Mesendoderm (in vitro differentiated cells): Measurements from ENCODE around the gene EEF2K.
A peak's percentile ranks its signal among the peaks of the same experiment; 100 is the strongest.

ENCODE experiments used
- DNase-seq: peaks from one replicate; pipeline ENCODE4 v3.0.0; 2013
- H2AK5ac ChIP-seq: 2 replicates; pipeline ENCODE4 v1.6.1; 2013; ENCODE audit warnings: low read length, inconsistent platforms
- H2BK120ac ChIP-seq: 2 replicates; pipeline ENCODE4 v1.6.1; 2013; ENCODE audit warnings: low read depth, mild to moderate bottlenecking, low read length, moderate library complexity, mixed read lengths
- H2BK15ac ChIP-seq: replicated peaks from 2 replicates; pipeline ENCODE4 v1.6.1; 2013; ENCODE audit warnings: low read depth, mild to moderate bottlenecking, moderate library complexity
- H2BK5ac ChIP-seq: 2 replicates; pipeline ENCODE4 v1.6.1; 2013; ENCODE audit warnings: low read length, inconsistent platforms
- H3K18ac ChIP-seq: 2 replicates; pipeline ENCODE4 v1.6.1; 2013; ENCODE audit warnings: mild to moderate bottlenecking, low read length, mixed read lengths
- H3K23ac ChIP-seq: one replicate; pipeline ENCODE4 v1.6.1; 2013; ENCODE audit warnings: low read length
- H3K27ac ChIP-seq: 2 replicates; pipeline ENCODE4 v1.5.1; 2013; ENCODE audit warnings: low read depth, mild to moderate bottlenecking, inconsistent platforms, low read length, moderate library complexity
- H3K27me3 ChIP-seq: 2 replicates; pipeline ENCODE4 v1.6.1; 2013; ENCODE audit warnings: low read length, control low read depth, mild to moderate bottlenecking, inconsistent platforms; ENCODE audit not compliant: insufficient read depth, poor library complexity
- H3K36me3 ChIP-seq: 2 replicates; pipeline ENCODE4 v1.6.1; 2013; ENCODE audit warnings: low read length, inconsistent platforms; ENCODE audit not compliant: control insufficient read depth, insufficient read depth
- H3K4ac ChIP-seq: one replicate; pipeline ENCODE4 v1.6.1; 2013; ENCODE audit warnings: low read depth, mild to moderate bottlenecking, low read length, moderate library complexity
- H3K4me1 ChIP-seq: 2 replicates; pipeline ENCODE4 v1.6.1; 2013; ENCODE audit warnings: low read depth, low read length, inconsistent platforms; ENCODE audit not compliant: control insufficient read depth
- H3K4me2 ChIP-seq: 2 replicates; pipeline ENCODE4 v1.6.1; 2013; ENCODE audit warnings: low read length
- H3K4me3 ChIP-seq: 2 replicates; pipeline ENCODE4 v1.5.1; 2013; ENCODE audit warnings: mild to moderate bottlenecking, low read length
- H3K56ac ChIP-seq: one replicate; pipeline ENCODE4 v1.6.1; 2013; ENCODE audit warnings: low read length
- H3K79me1 ChIP-seq: 2 replicates; pipeline ENCODE4 v1.6.1; 2013; ENCODE audit warnings: low read length, inconsistent platforms
- H3K79me2 ChIP-seq: 2 replicates; pipeline ENCODE4 v1.6.1; 2013; ENCODE audit warnings: mild to moderate bottlenecking, low read length; ENCODE audit not compliant: control insufficient read depth, insufficient read depth
- H3K9ac ChIP-seq: 2 replicates; pipeline ENCODE4 v1.6.1; 2013; ENCODE audit warnings: low read length, inconsistent platforms
- H4K5ac ChIP-seq: one replicate; pipeline ENCODE4 v1.6.1; 2013; ENCODE audit warnings: low read length
- H4K8ac ChIP-seq: one replicate; pipeline ENCODE4 v1.6.1; 2013; ENCODE audit warnings: low read depth, mild to moderate bottlenecking, control low read depth, low read length, moderate library complexity
- WGBS: extraction: QIAGEN DNeasy Blood & Tissue Kit; methylation state at CpG from one replicate; pipeline ENCODE4 v1.1.7; 2013; ENCODE audit warnings: low lambda C conversion rate, missing lambda C conversion rate; ENCODE audit not compliant: insufficient coverage; ENCODE audit errors: extremely low coverage; 5-methylcytosine and 5-hydroxymethylcytosine counted together

Gene EEF2K

GRCh38 chr16:22177968-22178930 lies 27.8 kb upstream of the EEF2K start:
- Histone ChIP-seq H3K36me3 (no peaks in the 10 kb centered on the region), H3K79me1 (no peaks in the 10 kb centered on the region), H2AK5ac (no peak overlapping the region), H3K56ac (no peak overlapping the region), H3K18ac (no peak overlapping the region), H3K23ac (no peak overlapping the region), H3K9ac (no peak overlapping the region), H3K4me3 (no peak overlapping the region), H4K8ac (no peak overlapping the region), H3K79me2 (no peaks in the 10 kb centered on the region), H2BK15ac (no peak overlapping the region), H2BK5ac (no peak overlapping the region), H2BK120ac (no peak overlapping the region), H3K4me2 (no peak overlapping the region), H3K4ac (no peak overlapping the region), H3K27ac (no peak overlapping the region), H3K27me3 (no peaks in the 10 kb centered on the region), H3K4me1 (no peaks in the 10 kb centered on the region), H4K5ac (no peak overlapping the region)
- no peak for DNase-seq
- no CpG with 5 or more reads among the region's 18 CpGs for whole genome bisulfite sequencing

GRCh38 chr16:22181426-22181825 lies 24.7 kb upstream of the EEF2K start:
- no peak overlapping the region for H3K23ac ChIP-seq
- DNase-seq, result no peak
- H4K5ac ChIP-seq, result no peak overlapping the region
- no peak overlapping the region for H3K4me3 ChIP-seq
- H3K18ac ChIP-seq, result no peak overlapping the region
- H3K4me1 ChIP-seq, result no peaks in the 10 kb centered on the region
- no peak overlapping the region for H4K8ac ChIP-seq
- no peak overlapping the region for H3K9ac ChIP-seq
- no CpG with 5 or more reads among the region's 11 CpGs for WGBS
- no peak overlapping the region for H3K4me2 ChIP-seq
- H3K36me3 ChIP-seq, result no peaks in the 10 kb centered on the region
- H3K27me3 ChIP-seq, result no peaks in the 10 kb centered on the region
- no peak overlapping the region for H2BK15ac ChIP-seq
- H3K79me1 ChIP-seq, result no peaks in the 10 kb centered on the region
- H2AK5ac ChIP-seq, result no peak overlapping the region
- no peak overlapping the region for H2BK120ac ChIP-seq
- H3K4ac ChIP-seq, result no peak overlapping the region
- no peak overlapping the region for H2BK5ac ChIP-seq
- H3K27ac ChIP-seq, result no peak overlapping the region
- H3K79me2 ChIP-seq, result no peaks in the 10 kb centered on the region
- H3K56ac ChIP-seq, result no peak overlapping the region

GRCh38 chr16:22181843-22182242 lies 24.2 kb upstream of the EEF2K start:
- H3K9ac ChIP-seq, result no peak overlapping the region
- no peak for DNase-seq
- H2BK15ac ChIP-seq, result no peak overlapping the region
- no peaks in the 10 kb centered on the region for H3K79me1 ChIP-seq
- no peaks in the 10 kb centered on the region for H3K79me2 ChIP-seq
- H3K36me3 ChIP-seq, result no peaks in the 10 kb centered on the region
- H3K4ac ChIP-seq, result no peak overlapping the region
- no peak overlapping the region for H2AK5ac ChIP-seq
- H3K56ac ChIP-seq, result no peak overlapping the region
- H3K18ac ChIP-seq, result no peak overlapping the region
- no peaks in the 10 kb centered on the region for H3K27me3 ChIP-seq
- H4K5ac ChIP-seq, result no peak overlapping the region
- no peak overlapping the region for H3K23ac ChIP-seq
- no peak overlapping the region for H4K8ac ChIP-seq
- H3K4me2 ChIP-seq, result no peak overlapping the region
- no peak overlapping the region for H2BK120ac ChIP-seq
- no peaks in the 10 kb centered on the region for H3K4me1 ChIP-seq
- no CpG with 5 or more reads among the region's 7 CpGs for WGBS
- H3K4me3 ChIP-seq, result no peak overlapping the region
- no peak overlapping the region for H3K27ac ChIP-seq
- H2BK5ac ChIP-seq, result no peak overlapping the region

- Histone ChIP-seq H3K18ac (no peak overlapping the region), H4K5ac (no peak overlapping the region), H3K56ac (no peak overlapping the region)
These were observed 22.7 kb upstream of the EEF2K start for GRCh38 chr16:22183335-22183734.

GRCh38 chr16:22183901-22184614 lies 22.0 kb upstream of the EEF2K start:
- no peak overlapping the region for H3K4ac ChIP-seq
- H3K18ac ChIP-seq, result no peak overlapping the region
- H3K4me3 ChIP-seq, result no peak overlapping the region
- H3K79me1 ChIP-seq, result no peaks in the 10 kb centered on the region
- H2BK120ac ChIP-seq, result no peak overlapping the region
- H2BK15ac ChIP-seq, result no peak overlapping the region
- WGBS, result no CpG with 5 or more reads among the region's 11 CpGs
- H3K79me2 ChIP-seq, result no peaks in the 10 kb centered on the region
- no peak overlapping the region for H3K56ac ChIP-seq
- no peaks in the 10 kb centered on the region for H3K27me3 ChIP-seq
- H4K5ac ChIP-seq, result no peak overlapping the region
- H3K36me3 ChIP-seq, result no peaks in the 10 kb centered on the region
- no peak overlapping the region for H2BK5ac ChIP-seq
- no peak overlapping the region for H3K23ac ChIP-seq
- H2AK5ac ChIP-seq, result no peak overlapping the region
- H3K9ac ChIP-seq, result no peak overlapping the region
- DNase-seq, result peak; percentile 46
- H3K4me2 ChIP-seq, result no peak overlapping the region
- H3K27ac ChIP-seq, result no peak overlapping the region
- no peak overlapping the region for H4K8ac ChIP-seq
- H3K4me1 ChIP-seq, result no peaks in the 10 kb centered on the region

More at GRCh38 chr16:22183335-22183734, 22.7 kb upstream of the EEF2K start:
- Histone ChIP-seq H3K79me1 (no peaks in the 10 kb centered on the region), H2AK5ac (no peak overlapping the region), H2BK120ac (no peak overlapping the region), H3K9ac (no peak overlapping the region), H3K4me3 (no peak overlapping the region), H3K23ac (no peak overlapping the region), H3K4me1 (no peaks in the 10 kb centered on the region), H3K36me3 (no peaks in the 10 kb centered on the region), H2BK5ac (no peak overlapping the region), H3K27ac (no peak overlapping the region), H4K8ac (no peak overlapping the region), H3K4ac (no peak overlapping the region), H2BK15ac (no peak overlapping the region), H3K79me2 (no peaks in the 10 kb centered on the region), H3K4me2 (no peak overlapping the region), H3K27me3 (no peaks in the 10 kb centered on the region)
- WGBS, result no CpG with 5 or more reads among the region's 5 CpGs
- DNase-seq, result no peak
